Stimulated activated CD4-positive, alpha-beta T cell treated with anti-CD3 and anti-CD28 coated beads, Interleukin-1b, Interleukin-23, amount 100 ng/mL, for 24 hours (primary cell): ENCODE results near the gene SLX1A.
"Not testable (repeated sequence)": the region's sequence is repeated elsewhere in the genome, so short reads cannot be mapped to it uniquely, and the experiment has no call there.

Source experiments
- DNase-seq, 4 experiments: peaks; one replicate each; pipeline ENCODE4 v3.0.0-alpha.2; 2020; ENCODE audit warnings: low read depth in 4 of 4, low spot score in 1 of 4

Gene SLX1A

GRCh38 chr16:30193615-30194014 lies at the start of gene SLX1A, which contains the start of gene BOLA2B:
SLX1A (plus strand) TSS chr16:30193875; CDS start chr16:30194085, 210 bp downstream.
BOLA2B (minus strand) TSS chr16:30193666; CDS start chr16:30193595, 71 bp downstream.
- DNase-seq: not testable (repeated sequence)

- no peak for DNase-seq
These were observed 49.7 kb upstream of the SLX1A start for GRCh38 chr16:30144017-30144416.

GRCh38 chr16:30144917-30145316 lies 48.8 kb upstream of the SLX1A start:
- no peak for DNase-seq

- DNase-seq: no peak
These were observed 48.0 kb upstream of the SLX1A start for GRCh38 chr16:30145657-30146056.

GRCh38 chr16:30147843-30148510 lies 45.7 kb upstream of the SLX1A start:
- DNase-seq: no peak

- no peak for DNase-seq
These were observed 44.3 kb upstream of the SLX1A start for GRCh38 chr16:30149250-30149930.

GRCh38 chr16:30151091-30151490 lies 42.6 kb upstream of the SLX1A start:
- no peak for DNase-seq

GRCh38 chr16:30152517-30152916 lies 41.2 kb upstream of the SLX1A start:
- no peak for DNase-seq

- DNase-seq: no peak
These were observed 38.5 kb upstream of the SLX1A start for GRCh38 chr16:30155188-30155587.

GRCh38 chr16:30157214-30157613 lies 36.5 kb upstream of the SLX1A start:
- DNase-seq: no peak

- DNase-seq: no peak
These were observed 30.1 kb upstream of the SLX1A start for GRCh38 chr16:30163538-30163937.

GRCh38 chr16:30166202-30166902 lies 27.3 kb upstream of the SLX1A start:
- DNase-seq: no peak

GRCh38 chr16:30168746-30169145 lies 24.9 kb upstream of the SLX1A start:
- DNase-seq: not testable (repeated sequence)

GRCh38 chr16:30169416-30169815 lies 24.3 kb upstream of the SLX1A start:
- not testable (repeated sequence) for DNase-seq

GRCh38 chr16:30170145-30170544 lies 23.5 kb upstream of the SLX1A start:
- not testable (repeated sequence) for DNase-seq

- DNase-seq: no peak
These were observed 20.6 kb upstream of the SLX1A start for GRCh38 chr16:30173054-30173453.

- not testable (repeated sequence) for DNase-seq
These were observed 16.8 kb upstream of the SLX1A start for GRCh38 chr16:30176876-30177275.

- DNase-seq: no peak
These were observed 14.5 kb upstream of the SLX1A start for GRCh38 chr16:30179195-30179594.

GRCh38 chr16:30179931-30180330 lies 13.7 kb upstream of the SLX1A start:
- DNase-seq: no peak

- no peak for DNase-seq
These were observed 12.9 kb upstream of the SLX1A start for GRCh38 chr16:30180741-30181140.

GRCh38 chr16:30183233-30184095 lies 10.2 kb upstream of the SLX1A start, which contains the start of gene CORO1A:
CORO1A (plus strand) TSS chr16:30183602; CDS start chr16:30185210, 1,608 bp downstream.
- peak; percentile 61 to 81 (median 72) for DNase-seq
